GM12875 (cell line): ENCODE data around the gene TAF15.

Experiments used
- H3K4me3 ChIP-seq: one replicate; pipeline ENCODE4 v1.5.1; 2011; ENCODE audit warnings: low read depth, low read length, control low read depth
- TF ChIP-seq, protein P1 (sequence below): IDR thresholded peaks from 2 replicates; pipeline ENCODE4 v1.5.1; 2011; ENCODE audit warnings: low read depth, mild to moderate bottlenecking, control low read depth, inconsistent platforms, low read length, moderate library complexity, borderline replicate concordance; ENCODE audit not compliant: insufficient read depth

TAF15 gene

DNA sequence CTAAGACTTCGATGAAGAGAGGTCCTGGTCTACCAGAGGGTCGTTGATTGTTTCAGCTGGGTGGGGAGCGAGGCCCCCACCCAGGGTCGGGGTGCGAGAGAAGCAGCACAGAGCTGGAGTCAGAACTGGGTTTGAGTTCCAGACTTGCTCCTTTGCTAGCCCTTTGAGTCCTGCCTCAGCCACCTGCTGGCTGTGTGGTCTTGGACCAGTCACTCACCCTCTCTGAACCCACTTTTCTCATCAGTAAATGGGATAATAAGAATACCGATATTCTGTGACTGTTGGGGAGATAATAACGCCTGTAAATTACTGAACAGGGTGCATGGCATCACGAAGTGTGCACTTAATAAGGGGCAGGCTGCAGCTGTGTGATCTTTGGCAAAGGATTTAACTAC, 13.4 kb upstream of the TAF15 start:
- no peak overlapping the region for H3K4me3 ChIP-seq
- TF ChIP-seq, protein P1, sequence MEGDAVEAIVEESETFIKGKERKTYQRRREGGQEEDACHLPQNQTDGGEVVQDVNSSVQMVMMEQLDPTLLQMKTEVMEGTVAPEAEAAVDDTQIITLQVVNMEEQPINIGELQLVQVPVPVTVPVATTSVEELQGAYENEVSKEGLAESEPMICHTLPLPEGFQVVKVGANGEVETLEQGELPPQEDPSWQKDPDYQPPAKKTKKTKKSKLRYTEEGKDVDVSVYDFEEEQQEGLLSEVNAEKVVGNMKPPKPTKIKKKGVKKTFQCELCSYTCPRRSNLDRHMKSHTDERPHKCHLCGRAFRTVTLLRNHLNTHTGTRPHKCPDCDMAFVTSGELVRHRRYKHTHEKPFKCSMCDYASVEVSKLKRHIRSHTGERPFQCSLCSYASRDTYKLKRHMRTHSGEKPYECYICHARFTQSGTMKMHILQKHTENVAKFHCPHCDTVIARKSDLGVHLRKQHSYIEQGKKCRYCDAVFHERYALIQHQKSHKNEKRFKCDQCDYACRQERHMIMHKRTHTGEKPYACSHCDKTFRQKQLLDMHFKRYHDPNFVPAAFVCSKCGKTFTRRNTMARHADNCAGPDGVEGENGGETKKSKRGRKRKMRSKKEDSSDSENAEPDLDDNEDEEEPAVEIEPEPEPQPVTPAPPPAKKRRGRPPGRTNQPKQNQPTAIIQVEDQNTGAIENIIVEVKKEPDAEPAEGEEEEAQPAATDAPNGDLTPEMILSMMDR, result no peak

DNA sequence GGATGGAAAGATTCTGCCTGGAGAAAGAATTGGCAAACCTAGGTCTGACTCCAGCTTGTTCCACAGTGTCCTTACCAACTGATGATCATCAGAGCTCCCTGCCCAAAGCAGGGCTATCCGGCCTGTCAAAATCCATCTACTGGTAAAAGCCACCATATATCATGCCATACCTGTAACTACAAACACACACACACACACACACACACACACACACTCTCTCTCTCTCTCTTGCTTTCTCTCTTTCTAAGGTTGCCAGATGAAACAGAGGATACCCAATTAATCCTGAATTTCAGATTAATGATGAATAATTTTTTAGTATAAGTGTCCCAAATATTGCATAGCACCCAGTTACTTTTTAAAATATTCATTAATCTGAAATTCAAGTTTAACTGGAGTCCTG, 12.3 kb upstream of the TAF15 start:
- no peak overlapping the region for H3K4me3 ChIP-seq
- TF ChIP-seq, protein P1, result no peak

DNA sequence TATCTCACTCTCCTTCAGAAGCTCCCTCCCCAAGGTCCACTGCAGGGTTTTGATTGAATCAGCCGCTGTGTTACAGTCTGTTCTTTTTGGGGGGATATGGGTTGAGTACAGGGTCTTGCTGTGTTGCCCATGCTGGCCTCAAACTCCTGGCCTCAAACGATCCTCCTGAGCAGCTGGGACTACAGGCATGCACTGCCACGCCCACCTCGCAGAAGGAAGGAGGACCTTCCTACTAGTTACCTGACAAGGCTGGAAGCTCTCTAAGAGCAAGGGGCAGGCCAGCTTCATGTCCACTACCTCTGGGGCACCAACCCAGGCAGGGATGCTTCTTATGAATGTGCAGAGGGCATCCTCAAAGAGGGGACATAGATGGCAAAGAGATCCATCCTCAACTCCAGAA, 11.9 kb upstream of the TAF15 start:
- TF ChIP-seq, protein P1, result no peak
- no peak overlapping the region for H3K4me3 ChIP-seq

DNA sequence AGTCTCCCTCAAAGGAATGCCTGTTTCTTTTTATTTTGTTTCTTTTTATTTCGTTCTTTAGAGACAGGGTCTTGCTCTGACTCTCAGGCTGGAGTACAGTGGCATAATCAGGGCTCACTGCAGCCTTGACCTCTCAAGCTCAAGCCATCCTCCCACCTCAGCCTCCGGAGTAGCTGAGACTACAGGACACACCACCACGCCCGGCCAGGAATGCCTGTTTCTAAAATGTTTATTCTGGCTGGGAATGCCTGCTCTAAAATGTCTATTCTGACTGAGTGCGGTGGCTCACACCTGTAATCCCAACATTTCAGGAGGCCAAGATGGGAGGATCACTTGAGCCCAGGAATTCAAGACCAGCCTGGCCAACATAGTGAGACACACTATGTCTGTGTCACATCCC, 11.4 kb upstream of the TAF15 start:
- TF ChIP-seq, protein P1, result no peak

DNA sequence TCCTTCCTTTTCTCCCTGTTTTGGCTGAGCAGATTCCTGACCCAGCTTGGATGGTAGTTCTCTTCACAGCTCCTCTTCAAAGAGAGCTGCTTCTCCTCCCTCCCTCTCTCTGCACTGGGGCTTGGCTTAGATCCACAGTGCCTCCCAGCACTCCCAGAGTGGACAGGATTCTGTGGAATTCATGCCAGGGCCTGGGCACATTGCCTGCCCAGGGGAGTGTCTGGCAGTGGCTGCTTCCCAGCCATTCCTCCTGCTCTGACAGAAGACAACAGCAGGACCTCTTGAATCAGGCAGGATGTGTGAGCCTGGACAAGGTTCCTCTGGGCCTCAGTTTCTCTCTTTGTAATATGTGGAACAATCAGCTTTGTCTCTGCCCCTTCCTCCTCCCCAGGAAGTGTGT, 9.3 kb upstream of the TAF15 start:
- TF ChIP-seq, protein P1, result no peak
- H3K4me3 ChIP-seq, result no peak overlapping the region

More for the DNA sequence above, 11.4 kb upstream of the TAF15 start:
- H3K4me3 ChIP-seq, result no peak overlapping the region

DNA sequence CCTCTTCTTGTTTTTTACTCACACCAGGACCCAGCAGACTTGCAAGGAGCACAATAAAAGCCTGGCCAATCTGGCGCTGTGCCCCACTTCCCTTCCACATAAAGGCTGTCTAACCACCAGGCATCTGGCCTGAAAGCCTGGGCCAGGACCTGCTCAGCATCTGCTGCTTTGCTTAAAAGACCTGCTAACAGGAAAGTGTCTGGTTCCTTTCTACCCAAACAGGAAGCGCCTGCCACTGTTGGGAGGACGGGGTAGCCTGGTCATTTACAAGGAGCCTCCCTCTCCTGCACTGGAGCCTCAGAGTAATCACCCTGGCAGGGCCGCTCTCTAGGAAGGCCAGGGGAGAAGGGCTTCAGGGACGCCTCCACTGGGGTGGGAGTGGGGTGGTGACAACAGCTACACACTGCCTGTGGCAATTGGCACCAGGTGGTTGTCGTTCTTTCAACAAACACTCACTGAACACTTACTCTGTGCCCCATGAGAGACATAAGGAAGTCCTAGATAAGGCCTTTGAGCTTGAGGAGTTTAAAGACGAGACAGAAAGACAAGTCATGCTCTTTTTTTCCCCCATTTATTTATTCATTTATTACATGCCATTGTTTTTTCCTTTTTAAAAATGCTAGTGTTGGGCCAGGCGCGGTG, 7.6 kb upstream of the TAF15 start:
- TF ChIP-seq, protein P1, result no peak

DNA sequence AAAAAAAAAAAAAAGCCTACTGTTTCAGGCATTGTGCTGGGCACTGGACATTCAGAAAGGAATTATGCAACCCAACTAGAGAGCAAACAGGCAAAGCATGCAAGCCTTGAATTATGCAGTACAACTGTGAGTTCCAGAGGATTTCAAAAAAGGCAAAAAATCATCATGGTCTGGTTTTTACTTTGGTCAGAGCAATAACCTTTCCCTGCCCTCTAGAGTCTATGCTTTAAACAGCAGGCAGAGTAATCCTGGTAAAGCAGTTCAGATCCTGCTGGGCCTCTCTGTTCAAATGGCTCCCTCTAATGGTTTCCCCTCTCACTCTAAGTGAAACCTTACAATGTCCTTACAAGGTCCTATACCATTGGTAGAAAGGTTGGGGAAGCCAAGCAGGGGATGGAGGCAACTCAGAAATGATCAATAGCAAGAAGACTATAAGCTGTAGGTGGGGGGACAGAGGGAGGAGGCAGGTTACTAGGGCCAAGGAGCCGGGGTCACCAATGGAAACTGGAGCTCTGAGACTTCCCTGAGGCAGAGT, 4.6 kb upstream of the TAF15 start:
- H3K4me3 ChIP-seq, result no peak overlapping the region
- TF ChIP-seq, protein P1, result peak; percentile 77

More for the DNA sequence above, 7.6 kb upstream of the TAF15 start:
- no peak overlapping the region for H3K4me3 ChIP-seq
